Panc1 (cell line): ENCODE results near the gene TTC21B. TPM values are rescaled to one million over a fixed set of nuclear protein-coding genes. Genes with fewer than 3 reads are reported as not detected.

Source experiments
- ATAC-seq: fragments of 200-7000 bp; cut with Tn5 transposase; 2 replicates; pipeline ENCODE4 v1.9.1; 2020; ENCODE audit warnings: mild to moderate bottlenecking, moderate library complexity
- BruUV-seq: library from RNA; stranded (reverse); fragments of 400-500 nt; replicated peaks from 2 replicates; lab custom pipeline; 2021; lab: Mats Ljungman, UMichigan
- CTCF ChIA-PET: fragments of 300-600 bp; sonication (Branson Sonifier 250); formaldehyde crosslinking; loops from one replicate; lab custom pipeline; 2022; ENCODE audit warnings: antibody characterized with exemption; lab: Charles Lee
- POLR2A ChIA-PET: fragments of 300-600 bp; sonication (Branson Sonifier 250); formaldehyde crosslinking; loops from one replicate; lab custom pipeline; 2022; ENCODE audit warnings: antibody characterized with exemption; lab: Charles Lee
- DNase-seq: peaks from one replicate; pipeline ENCODE4 v3.0.0-alpha.2; 2010; ENCODE audit warnings: low read depth, low spot score
- H3K27ac ChIP-seq: 2 replicates; pipeline ENCODE4 v1.5.1; 2011; ENCODE audit warnings: mild to moderate bottlenecking, low read length, inconsistent platforms
- H3K27me3 ChIP-seq: fragments of 200-500 bp; sonication (Bioruptor generic); 2 replicates; pipeline ENCODE4 v1.6.0; 2014; ENCODE audit warnings: low read length, inconsistent platforms; ENCODE audit not compliant: control insufficient read depth, insufficient read depth
- H3K36me3 ChIP-seq: fragments of 200-500 bp; sonication (Bioruptor generic); 2 replicates; pipeline ENCODE4 v1.5.1; 2014; ENCODE audit warnings: inconsistent platforms, mild to moderate bottlenecking, low read length, moderate library complexity; ENCODE audit not compliant: control insufficient read depth, insufficient read depth
- H3K4me1 ChIP-seq: 2 replicates; pipeline ENCODE4 v1.5.1; 2011; ENCODE audit warnings: inconsistent platforms, mild to moderate bottlenecking, low read length, moderate library complexity; ENCODE audit not compliant: control insufficient read depth, insufficient read depth
- H3K4me3 ChIP-seq, 2 experiments: 2 replicates each; pipeline ENCODE4 v1.5.1; 2011 to 2012; ENCODE audit warnings: low read depth in 2 of 2, low read length in 2 of 2, mild to moderate bottlenecking in 2 of 2, inconsistent platforms in 1 of 2, moderate library complexity in 1 of 2
- H3K9me3 ChIP-seq: fragments of 200-500 bp; sonication (Bioruptor generic); 2 replicates; pipeline ENCODE4 v1.5.1; 2014; ENCODE audit warnings: low read depth, mild to moderate bottlenecking, inconsistent platforms, low read length, moderate library complexity; ENCODE audit not compliant: control insufficient read depth, insufficient read depth
- POLR2AphosphoS5 ChIP-seq: IDR thresholded peaks from 2 replicates; pipeline ENCODE4 v1.6.1; 2012; ENCODE audit warnings: mild to moderate bottlenecking, low read depth, low read length, moderate library complexity
- SIN3A ChIP-seq: IDR thresholded peaks from 2 replicates; pipeline ENCODE4 v1.6.1; 2012; ENCODE audit warnings: low read depth, mild to moderate bottlenecking, low read length, moderate library complexity, borderline replicate concordance; ENCODE audit not compliant: insufficient read depth
- TCF7L2 ChIP-seq: IDR thresholded peaks from 2 replicates; pipeline ENCODE4 v1.6.1; 2011; ENCODE audit warnings: mild to moderate bottlenecking, low read depth, low read length, inconsistent platforms
- in situ Hi-C: cut with HindIII; loops from 2 replicates; pipeline ENCODE4 v1.10.0; 2016; ENCODE audit warnings: low sequenced_read_pairs, low pct_unique_long_range_greater_than_20kb
- intact Hi-C: fragments of 100-400 bp; cut with micrococcal nuclease; formaldehyde crosslinking; loops from one replicate; pipeline ENCODE4 v1.10.0; 2022; ENCODE audit not compliant: unreplicated experiment
- total RNA-seq: library from RNA; stranded (reverse); gene quantifications from one replicate; pipeline ENCODE4 v1.2.1, GENCODE V29; 2021; ENCODE audit not compliant: unreplicated experiment
- TF ChIP-seq, protein P1 (sequence below): fragments of 450-650 bp; IDR thresholded peaks from 2 replicates; pipeline ENCODE4 v1.5.1; 2017; ENCODE audit warnings: mild to moderate bottlenecking
- TF ChIP-seq, protein P2 (sequence below), 2 experiments: IDR thresholded peaks; 2 replicates each; pipeline ENCODE4 v1.6.1; 2011 to 2012; ENCODE audit warnings: low read depth in 2 of 2, control low read depth in 1 of 2, low read length in 1 of 2, mild to moderate bottlenecking in 1 of 2, moderate library complexity in 1 of 2; ENCODE audit not compliant: insufficient read depth in 1 of 2

Gene TTC21B
- total RNA-seq, 1 experiment from 2014 or later: 12.4 TPM

DNA sequence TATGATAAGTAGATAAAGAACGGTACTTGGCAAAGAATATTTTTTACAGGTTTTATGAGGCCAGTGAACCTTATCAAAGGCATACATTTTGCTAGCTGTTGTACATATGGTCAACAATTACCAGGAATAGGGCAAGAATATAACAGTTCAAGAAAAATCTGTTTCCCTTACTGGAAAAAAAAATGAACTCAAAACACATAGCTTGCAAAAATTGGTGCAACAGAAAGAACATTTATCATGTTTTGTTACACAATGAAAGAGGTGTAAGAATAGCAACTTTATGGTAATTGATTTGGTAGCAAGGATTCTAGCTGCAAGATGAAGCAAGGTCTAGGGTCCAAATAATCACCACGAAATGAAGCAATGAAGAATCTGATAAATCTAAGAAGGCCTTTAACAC, 41.6 kb downstream of the TTC21B start:
- TF ChIP-seq, protein P1, sequence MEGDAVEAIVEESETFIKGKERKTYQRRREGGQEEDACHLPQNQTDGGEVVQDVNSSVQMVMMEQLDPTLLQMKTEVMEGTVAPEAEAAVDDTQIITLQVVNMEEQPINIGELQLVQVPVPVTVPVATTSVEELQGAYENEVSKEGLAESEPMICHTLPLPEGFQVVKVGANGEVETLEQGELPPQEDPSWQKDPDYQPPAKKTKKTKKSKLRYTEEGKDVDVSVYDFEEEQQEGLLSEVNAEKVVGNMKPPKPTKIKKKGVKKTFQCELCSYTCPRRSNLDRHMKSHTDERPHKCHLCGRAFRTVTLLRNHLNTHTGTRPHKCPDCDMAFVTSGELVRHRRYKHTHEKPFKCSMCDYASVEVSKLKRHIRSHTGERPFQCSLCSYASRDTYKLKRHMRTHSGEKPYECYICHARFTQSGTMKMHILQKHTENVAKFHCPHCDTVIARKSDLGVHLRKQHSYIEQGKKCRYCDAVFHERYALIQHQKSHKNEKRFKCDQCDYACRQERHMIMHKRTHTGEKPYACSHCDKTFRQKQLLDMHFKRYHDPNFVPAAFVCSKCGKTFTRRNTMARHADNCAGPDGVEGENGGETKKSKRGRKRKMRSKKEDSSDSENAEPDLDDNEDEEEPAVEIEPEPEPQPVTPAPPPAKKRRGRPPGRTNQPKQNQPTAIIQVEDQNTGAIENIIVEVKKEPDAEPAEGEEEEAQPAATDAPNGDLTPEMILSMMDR: no peak
- TF ChIP-seq TCF7L2 (no peak), SIN3A (no peak), POLR2AphosphoS5 (no peak)
- TF ChIP-seq, protein P2, sequence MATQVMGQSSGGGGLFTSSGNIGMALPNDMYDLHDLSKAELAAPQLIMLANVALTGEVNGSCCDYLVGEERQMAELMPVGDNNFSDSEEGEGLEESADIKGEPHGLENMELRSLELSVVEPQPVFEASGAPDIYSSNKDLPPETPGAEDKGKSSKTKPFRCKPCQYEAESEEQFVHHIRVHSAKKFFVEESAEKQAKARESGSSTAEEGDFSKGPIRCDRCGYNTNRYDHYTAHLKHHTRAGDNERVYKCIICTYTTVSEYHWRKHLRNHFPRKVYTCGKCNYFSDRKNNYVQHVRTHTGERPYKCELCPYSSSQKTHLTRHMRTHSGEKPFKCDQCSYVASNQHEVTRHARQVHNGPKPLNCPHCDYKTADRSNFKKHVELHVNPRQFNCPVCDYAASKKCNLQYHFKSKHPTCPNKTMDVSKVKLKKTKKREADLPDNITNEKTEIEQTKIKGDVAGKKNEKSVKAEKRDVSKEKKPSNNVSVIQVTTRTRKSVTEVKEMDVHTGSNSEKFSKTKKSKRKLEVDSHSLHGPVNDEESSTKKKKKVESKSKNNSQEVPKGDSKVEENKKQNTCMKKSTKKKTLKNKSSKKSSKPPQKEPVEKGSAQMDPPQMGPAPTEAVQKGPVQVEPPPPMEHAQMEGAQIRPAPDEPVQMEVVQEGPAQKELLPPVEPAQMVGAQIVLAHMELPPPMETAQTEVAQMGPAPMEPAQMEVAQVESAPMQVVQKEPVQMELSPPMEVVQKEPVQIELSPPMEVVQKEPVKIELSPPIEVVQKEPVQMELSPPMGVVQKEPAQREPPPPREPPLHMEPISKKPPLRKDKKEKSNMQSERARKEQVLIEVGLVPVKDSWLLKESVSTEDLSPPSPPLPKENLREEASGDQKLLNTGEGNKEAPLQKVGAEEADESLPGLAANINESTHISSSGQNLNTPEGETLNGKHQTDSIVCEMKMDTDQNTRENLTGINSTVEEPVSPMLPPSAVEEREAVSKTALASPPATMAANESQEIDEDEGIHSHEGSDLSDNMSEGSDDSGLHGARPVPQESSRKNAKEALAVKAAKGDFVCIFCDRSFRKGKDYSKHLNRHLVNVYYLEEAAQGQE (IDR thresholded peaks at IDR 0.05; ENCODE audit: insufficient read depth in 1 of 2, low read depth in 2 of 2, low read length in 1 of 2): no peak
- no peak for ATAC-seq
- H3K27ac ChIP-seq: no peak overlapping the region
- no peaks in the 10 kb centered on the region for H3K4me1 ChIP-seq
- H3K4me3 ChIP-seq: no peak overlapping the region
- ChIA-PET CTCF (no interaction called here), POLR2A (no interaction called here)
- no peaks in the 10 kb centered on the region for H3K27me3 ChIP-seq
- intact Hi-C loops (no loop called here), in situ Hi-C loops (no loop called here)
- DNase-seq: no peak
- no peaks in the 10 kb centered on the region for H3K9me3 ChIP-seq
- no TSS peak for BruUV-seq
- peaks cover 11% of the 10 kb centered on the region for H3K36me3 ChIP-seq

DNA sequence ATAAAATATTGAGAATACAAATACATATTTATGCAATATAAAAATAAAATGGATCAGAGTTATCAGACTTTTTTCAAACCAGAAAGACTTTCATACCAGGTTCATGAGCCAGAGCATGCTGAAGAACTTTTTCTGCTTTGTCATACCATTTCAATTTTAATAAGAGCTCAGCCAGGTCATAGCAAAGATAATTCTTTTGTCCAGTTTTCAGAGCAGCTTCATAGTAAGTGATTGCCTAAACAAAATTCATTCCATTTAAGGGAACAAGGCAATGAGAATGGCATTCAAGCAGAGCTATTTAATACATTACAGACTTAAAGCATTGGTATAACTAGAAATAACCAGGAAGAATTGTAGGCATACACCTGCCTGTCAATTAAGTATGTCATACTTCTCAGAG, 42.3 kb downstream of the TTC21B start:
- Histone ChIP-seq H3K9me3 (no peaks in the 10 kb centered on the region), H3K4me3 (no peak overlapping the region), H3K27me3 (no peaks in the 10 kb centered on the region), H3K36me3 (peaks cover 11% of the 10 kb centered on the region), H3K4me1 (no peaks in the 10 kb centered on the region), H3K27ac (no peak overlapping the region)
- no peak for DNase-seq
- ChIA-PET POLR2A (no interaction called here), CTCF (no interaction called here)
- no peak for ATAC-seq
- in situ Hi-C loops (no loop called here), intact Hi-C loops (no loop called here)
- no peak for TF ChIP-seq SIN3A
- TF ChIP-seq TCF7L2: no peak
- TF ChIP-seq, protein P1: no peak
- no TSS peak for BruUV-seq
